Measurements from ENCODE around the gene ADAMTSL4. TPM values are rescaled to one million over a fixed set of nuclear protein-coding genes. Genes with fewer than 3 reads are reported as not detected.

Gene ADAMTSL4
- total RNA-seq, 1 donor from 2014 or later: 0.46 TPM

- no peak for TF ChIP-seq CTCF (IDR thresholded peaks at IDR 0.05; ENCODE audit: insufficient read depth, low read length, poor library complexity, severe bottlenecking)
- DNase-seq (ENCODE audit: low read depth): no peak
- Histone ChIP-seq H3K4me3 (ENCODE audit: low read depth, low read length) (no peak overlapping the region), H3K27me3 (ENCODE audit: control insufficient read depth, insufficient read depth, low read length) (no peaks in the 10 kb centered on the region), H3K36me3 (ENCODE audit: control insufficient read depth, insufficient read depth, low read length) (no peaks in the 10 kb centered on the region)
These were observed 21.0 kb upstream of the ADAMTSL4 start for GRCh38 chr1:150528196-150528595.

GRCh38 chr1:150529017-150529416 lies 20.2 kb upstream of the ADAMTSL4 start:
- no peak for DNase-seq (ENCODE audit: low read depth)
- H3K4me3 ChIP-seq (ENCODE audit: low read depth, low read length): no peak overlapping the region

GRCh38 chr1:150530491-150531159 lies 18.6 kb upstream of the ADAMTSL4 start:
- DNase-seq (ENCODE audit: low read depth): no peak
- TF ChIP-seq CTCF (IDR thresholded peaks at IDR 0.05; ENCODE audit: insufficient read depth, low read length, poor library complexity, severe bottlenecking): no peak
- Histone ChIP-seq H3K36me3 (ENCODE audit: control insufficient read depth, insufficient read depth, low read length) (no peaks in the 10 kb centered on the region), H3K27me3 (ENCODE audit: control insufficient read depth, insufficient read depth, low read length) (no peaks in the 10 kb centered on the region), H3K4me3 (ENCODE audit: low read depth, low read length) (no peak overlapping the region)

More at GRCh38 chr1:150529017-150529416, 20.2 kb upstream of the ADAMTSL4 start:
- Histone ChIP-seq H3K36me3 (ENCODE audit: control insufficient read depth, insufficient read depth, low read length) (no peaks in the 10 kb centered on the region), H3K27me3 (ENCODE audit: control insufficient read depth, insufficient read depth, low read length) (no peaks in the 10 kb centered on the region)
- TF ChIP-seq CTCF (IDR thresholded peaks at IDR 0.05; ENCODE audit: insufficient read depth, low read length, poor library complexity, severe bottlenecking): no peak

GRCh38 chr1:150532860-150533259 lies 16.3 kb upstream of the ADAMTSL4 start:
- DNase-seq (ENCODE audit: low read depth): no peak
- Histone ChIP-seq H3K36me3 (ENCODE audit: control insufficient read depth, insufficient read depth, low read length) (no peaks in the 10 kb centered on the region), H3K27me3 (ENCODE audit: control insufficient read depth, insufficient read depth, low read length) (no peaks in the 10 kb centered on the region), H3K4me3 (ENCODE audit: low read depth, low read length) (no peak overlapping the region)
- no peak for TF ChIP-seq CTCF (IDR thresholded peaks at IDR 0.05; ENCODE audit: insufficient read depth, low read length, poor library complexity, severe bottlenecking)

GRCh38 chr1:150534002-150534401 lies 15.2 kb upstream of the ADAMTSL4 start:
- DNase-seq (ENCODE audit: low read depth): no peak
- H3K4me3 ChIP-seq (ENCODE audit: low read depth, low read length): no peak overlapping the region
- no peaks in the 10 kb centered on the region for H3K27me3 ChIP-seq (ENCODE audit: control insufficient read depth, insufficient read depth, low read length)
- H3K36me3 ChIP-seq (ENCODE audit: control insufficient read depth, insufficient read depth, low read length): no peaks in the 10 kb centered on the region
- TF ChIP-seq CTCF (IDR thresholded peaks at IDR 0.05; ENCODE audit: insufficient read depth, low read length, poor library complexity, severe bottlenecking): no peak
